ENCODE results near the gene SNF8. TPM values are rescaled to one million over a fixed set of nuclear protein-coding genes. Genes with fewer than 3 reads are reported as not detected.

SNF8 gene
- total RNA-seq, 1 donor from 2014 or later, result 117 TPM

DNA sequence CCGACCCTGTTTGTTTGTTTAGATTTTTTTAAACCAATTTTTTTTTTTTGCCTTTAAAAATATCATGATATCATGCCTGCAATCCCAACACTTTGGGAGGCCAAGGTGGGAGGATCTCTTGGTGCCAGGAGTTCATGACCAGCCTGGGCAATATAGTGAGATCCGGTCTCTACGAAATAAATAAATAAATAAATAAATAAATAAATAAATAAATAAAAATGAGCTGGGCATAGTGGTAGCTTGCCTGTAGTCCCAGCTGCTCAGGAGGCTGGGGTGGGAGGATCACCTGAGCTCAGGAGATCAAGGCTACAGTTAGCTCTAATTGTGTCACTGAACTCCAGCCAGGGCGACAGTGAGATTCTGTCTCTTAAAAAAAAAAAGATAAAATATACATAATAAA is 44.5 kb upstream of the SNF8 start:
- H3K4me1 Mint-ChIP-seq (ENCODE audit: unreplicated experiment), result peaks cover 20% of the 10 kb centered on the region
- no peak overlapping the region for H3K27ac Mint-ChIP-seq
- H3K36me3 Mint-ChIP-seq, result no peaks in the 10 kb centered on the region
- DNase-seq (ENCODE audit: extremely low spot score, unreplicated experiment), result no peak
- TF ChIP-seq CTCF (conservative IDR thresholded peaks at IDR 0.05), result no peak
- no peaks in the 10 kb centered on the region for H3K9me3 Mint-ChIP-seq
- H3K27me3 Mint-ChIP-seq, result peaks cover 4% of the 10 kb centered on the region
- H3K4me3 Mint-ChIP-seq, result no peak overlapping the region

DNA sequence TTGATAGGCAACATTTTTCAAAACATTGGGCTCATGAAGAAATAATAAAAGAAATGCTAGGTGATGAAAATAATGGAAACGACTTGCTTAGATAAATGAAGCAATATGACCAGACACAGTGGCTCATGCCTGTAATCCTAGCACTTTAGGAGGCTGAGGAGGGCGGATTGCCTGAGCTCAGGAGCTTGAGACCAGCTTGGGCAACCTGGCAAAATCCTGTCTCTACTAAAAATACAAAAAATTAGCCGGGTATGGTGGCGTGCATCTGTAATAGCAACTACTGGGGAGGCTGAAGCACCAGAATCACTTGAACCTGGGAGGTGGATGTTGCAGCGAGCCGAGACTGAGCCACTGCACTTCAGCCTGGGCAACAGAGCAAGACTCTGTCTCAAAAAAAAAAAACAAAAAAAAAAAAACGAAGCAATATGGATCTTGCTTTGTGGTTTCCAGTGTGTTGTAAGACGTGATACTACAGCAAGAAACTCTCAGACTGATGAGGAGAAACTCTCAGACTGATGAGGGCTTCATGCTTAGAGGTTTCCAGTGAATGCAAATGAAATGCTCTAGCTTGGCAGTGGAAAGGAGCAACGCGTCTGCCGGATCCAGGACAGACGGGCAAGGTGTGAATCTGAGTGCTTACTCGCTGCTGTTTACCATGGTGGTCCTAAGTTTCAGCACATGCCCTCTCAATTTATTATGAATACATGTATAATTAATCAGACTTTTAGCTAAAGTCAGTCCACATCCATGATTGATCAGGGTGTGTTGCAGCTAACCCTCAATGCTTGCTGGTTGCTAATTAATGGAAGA is 41.0 kb upstream of the SNF8 start:
- DNase-seq (ENCODE audit: extremely low spot score, unreplicated experiment), result peak; percentile 25
- Mint-ChIP-seq H3K27ac (no peak overlapping the region), H3K4me1 (ENCODE audit: unreplicated experiment) (peaks cover 2% of the 10 kb centered on the region), H3K27me3 (peaks cover under 1% of the 10 kb centered on the region), H3K36me3 (no peaks in the 10 kb centered on the region), H3K4me3 (no peak overlapping the region), H3K9me3 (no peaks in the 10 kb centered on the region)
- TF ChIP-seq CTCF (conservative IDR thresholded peaks at IDR 0.05), result no peak

DNA sequence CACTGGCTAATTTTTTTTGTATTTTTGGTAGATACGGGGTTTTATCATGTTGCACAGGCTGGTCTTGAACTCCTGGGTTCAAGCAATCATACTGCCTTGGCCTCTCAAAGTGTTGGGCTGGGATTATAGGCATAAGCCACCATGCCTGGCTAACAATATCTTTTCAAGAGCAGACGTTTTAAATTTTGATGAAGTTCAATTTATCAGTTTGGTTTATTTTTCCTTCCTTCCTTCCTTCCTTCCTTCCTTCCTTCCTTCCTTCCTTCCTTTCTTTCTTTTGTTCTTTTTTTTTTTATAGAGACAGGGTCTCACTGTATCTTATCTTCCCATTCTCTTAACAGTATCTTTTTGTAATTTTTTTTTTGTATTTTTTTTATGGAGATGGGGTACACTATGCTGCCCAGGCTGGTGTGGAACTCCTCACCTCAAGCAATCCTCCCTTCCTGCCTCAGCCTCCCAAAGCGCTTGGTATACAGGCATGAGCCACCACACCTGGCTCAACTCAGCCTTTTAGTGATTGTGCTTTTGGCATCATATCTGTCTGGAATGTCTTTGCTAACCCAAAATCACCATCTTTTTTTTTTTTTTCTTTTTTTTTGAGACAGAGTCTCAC is 37.4 kb upstream of the SNF8 start:
- no peak for TF ChIP-seq CTCF (conservative IDR thresholded peaks at IDR 0.05)
- Mint-ChIP-seq H3K4me3 (no peak overlapping the region), H3K4me1 (ENCODE audit: unreplicated experiment) (no peaks in the 10 kb centered on the region), H3K27ac (no peak overlapping the region), H3K27me3 (no peaks in the 10 kb centered on the region), H3K9me3 (no peaks in the 10 kb centered on the region), H3K36me3 (no peaks in the 10 kb centered on the region)
- DNase-seq (ENCODE audit: extremely low spot score, unreplicated experiment), result no peak

DNA sequence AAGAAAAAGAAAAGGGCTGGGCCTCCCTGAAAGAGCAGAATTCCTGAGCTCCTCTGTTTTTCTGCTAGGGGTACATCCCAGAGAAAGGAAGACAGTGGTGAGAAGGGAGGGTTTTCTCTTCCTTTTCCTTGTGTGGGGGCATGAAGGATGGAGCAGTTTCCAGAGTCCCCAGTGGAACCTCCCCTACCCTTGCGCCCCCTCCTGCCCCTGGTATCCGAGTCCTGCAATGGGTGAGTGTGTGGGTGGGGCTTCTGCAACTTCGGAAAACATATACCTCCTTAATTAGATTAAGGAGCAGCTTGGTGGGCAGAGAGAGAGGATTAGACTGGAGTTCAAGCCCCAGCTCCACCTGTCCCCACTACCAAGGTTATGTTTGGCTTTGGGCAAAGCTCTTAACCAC is 29.2 kb upstream of the SNF8 start:
- H3K36me3 Mint-ChIP-seq, result no peaks in the 10 kb centered on the region
- H3K27me3 Mint-ChIP-seq, result peaks cover 1% of the 10 kb centered on the region
- H3K27ac Mint-ChIP-seq, result no peak overlapping the region

GRCh38 chr17:48972749-48973097 is 28.1 kb upstream of the SNF8 start:
- Mint-ChIP-seq H3K4me1 (ENCODE audit: unreplicated experiment) (peaks cover 12% of the 10 kb centered on the region), H3K9me3 (no peaks in the 10 kb centered on the region), H3K36me3 (no peaks in the 10 kb centered on the region), H3K27me3 (peaks cover 9% of the 10 kb centered on the region), H3K27ac (no peak overlapping the region), H3K4me3 (peak overlapping the region; percentile 44)
- DNase-seq (ENCODE audit: extremely low spot score, unreplicated experiment), result no peak
- TF ChIP-seq CTCF (conservative IDR thresholded peaks at IDR 0.05), result no peak

More for the DNA sequence above, 29.2 kb upstream of the SNF8 start:
- no peak for DNase-seq (ENCODE audit: extremely low spot score, unreplicated experiment)
- TF ChIP-seq CTCF (conservative IDR thresholded peaks at IDR 0.05), result no peak
- H3K4me3 Mint-ChIP-seq, result no peak overlapping the region
- no peaks in the 10 kb centered on the region for H3K9me3 Mint-ChIP-seq
- H3K4me1 Mint-ChIP-seq (ENCODE audit: unreplicated experiment), result peaks cover 12% of the 10 kb centered on the region
